ENCODE data around the gene OR6N1.

- no peak for TF ChIP-seq EZH2phosphoT487 (IDR thresholded peaks at IDR 0.05; ENCODE audit: insufficient read depth, low read depth)
- TF ChIP-seq EZH2 (IDR thresholded peaks at IDR 0.05; ENCODE audit: insufficient read depth, poor library complexity, severe bottlenecking), result no peak
These were observed 21.6 kb upstream of the OR6N1 start for GRCh38 chr1:158793604-158794003.
